Keratinocyte (primary cell): ENCODE measurements around the gene EZH2.

ENCODE experiments used
- EZH2 ChIP-seq: IDR thresholded peaks from one replicate; pipeline ENCODE4 v1.6.1; 2012; ENCODE audit warnings: inconsistent platforms, mild to moderate bottlenecking, low read length, moderate library complexity
- TF ChIP-seq, protein P1 (sequence below), 3 experiments: IDR thresholded peaks in 1 of 3; conservative IDR thresholded peaks in 1 of 3; optimal IDR thresholded peaks in 1 of 3; 2 replicates in 2 of 3; 3 replicates in 1 of 3; pipeline versions ENCODE3 to v1.5.1; 2011; ENCODE audit warnings: low read length in 3 of 3, mild to moderate bottlenecking in 3 of 3, moderate library complexity in 2 of 3, control low read depth in 1 of 3, inconsistent platforms in 1 of 3; ENCODE audit not compliant: insufficient read depth in 2 of 3; ENCODE audit errors: extremely low read depth in 1 of 3

DNA sequence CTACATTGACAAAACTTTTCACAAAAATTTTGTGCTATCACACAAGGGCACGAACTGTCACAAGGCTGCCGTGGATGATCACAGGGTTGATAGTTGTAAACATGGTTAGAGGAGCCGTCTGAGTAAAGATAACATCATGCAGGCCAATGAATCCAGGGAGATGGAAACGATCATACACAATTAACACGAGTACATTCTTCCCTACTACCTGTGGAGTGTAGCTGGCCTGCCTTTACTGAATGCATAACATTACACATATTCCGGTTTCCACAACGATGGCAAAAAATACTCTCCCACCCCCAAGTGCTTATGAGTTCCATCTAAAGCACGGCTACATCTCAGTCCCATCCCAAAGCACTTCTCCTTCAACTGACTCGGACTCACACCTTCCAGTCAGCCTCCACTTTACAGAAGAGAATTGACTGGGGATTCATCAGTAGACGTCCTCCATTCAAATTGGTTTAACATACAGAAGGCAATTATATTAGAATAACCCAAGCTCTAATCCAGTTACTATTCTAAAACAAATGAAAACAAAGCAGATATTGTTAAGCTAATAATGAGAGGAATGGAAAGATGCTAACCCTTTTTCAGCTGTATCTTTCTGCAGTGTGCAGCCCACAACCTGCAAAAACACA lies 69.0 kb downstream of the EZH2 start:
- TF ChIP-seq, protein P1, sequence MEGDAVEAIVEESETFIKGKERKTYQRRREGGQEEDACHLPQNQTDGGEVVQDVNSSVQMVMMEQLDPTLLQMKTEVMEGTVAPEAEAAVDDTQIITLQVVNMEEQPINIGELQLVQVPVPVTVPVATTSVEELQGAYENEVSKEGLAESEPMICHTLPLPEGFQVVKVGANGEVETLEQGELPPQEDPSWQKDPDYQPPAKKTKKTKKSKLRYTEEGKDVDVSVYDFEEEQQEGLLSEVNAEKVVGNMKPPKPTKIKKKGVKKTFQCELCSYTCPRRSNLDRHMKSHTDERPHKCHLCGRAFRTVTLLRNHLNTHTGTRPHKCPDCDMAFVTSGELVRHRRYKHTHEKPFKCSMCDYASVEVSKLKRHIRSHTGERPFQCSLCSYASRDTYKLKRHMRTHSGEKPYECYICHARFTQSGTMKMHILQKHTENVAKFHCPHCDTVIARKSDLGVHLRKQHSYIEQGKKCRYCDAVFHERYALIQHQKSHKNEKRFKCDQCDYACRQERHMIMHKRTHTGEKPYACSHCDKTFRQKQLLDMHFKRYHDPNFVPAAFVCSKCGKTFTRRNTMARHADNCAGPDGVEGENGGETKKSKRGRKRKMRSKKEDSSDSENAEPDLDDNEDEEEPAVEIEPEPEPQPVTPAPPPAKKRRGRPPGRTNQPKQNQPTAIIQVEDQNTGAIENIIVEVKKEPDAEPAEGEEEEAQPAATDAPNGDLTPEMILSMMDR (optimal IDR thresholded peaks at IDR 0.05 in 1 of 3, IDR thresholded peaks at IDR 0.05 in 1 of 3, conservative IDR thresholded peaks at IDR 0.05 in 1 of 3; ENCODE audit: extremely low read depth in 1 of 3, insufficient read depth in 2 of 3, low read length in 3 of 3), result no peak
- TF ChIP-seq EZH2, result no peak
